Fibroblast of skin of back (primary cell): ENCODE measurements around the gene HIBADH.
"Not testable (repeated sequence)": the region's sequence is repeated elsewhere in the genome, so short reads cannot be mapped to it uniquely, and the experiment has no call there.

Experiments used
- DNase-seq: peaks from one replicate; pipeline ENCODE4 v3.0.0-alpha.2; 2013

The HIBADH gene

GRCh38 chr7:27595009-27595408 lies 67.7 kb downstream of the HIBADH start:
- DNase-seq: no peak

DNA sequence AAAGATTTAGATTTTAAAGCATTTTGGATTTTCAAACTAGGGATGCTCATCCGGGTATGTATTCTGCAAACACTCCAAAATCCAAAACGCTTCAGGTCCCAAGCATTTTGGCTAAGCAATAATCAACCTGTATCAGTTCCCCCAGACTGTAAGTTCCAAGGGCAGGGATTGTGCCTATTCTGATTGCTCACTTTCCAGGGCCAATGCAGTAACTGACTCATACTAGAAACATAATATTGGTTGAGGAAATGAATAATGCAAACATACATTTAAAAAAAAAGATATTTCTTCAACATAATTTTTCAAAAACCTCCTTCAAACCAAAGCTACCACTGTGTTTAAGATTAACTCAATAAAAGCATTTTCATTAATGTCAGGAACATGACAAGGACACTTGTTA lies 69.5 kb downstream of the HIBADH start:
- peak; percentile 37 for DNase-seq

- no peak for DNase-seq
Measured at GRCh38 chr7:27590416-27590815, 72.3 kb downstream of the HIBADH start.

DNA sequence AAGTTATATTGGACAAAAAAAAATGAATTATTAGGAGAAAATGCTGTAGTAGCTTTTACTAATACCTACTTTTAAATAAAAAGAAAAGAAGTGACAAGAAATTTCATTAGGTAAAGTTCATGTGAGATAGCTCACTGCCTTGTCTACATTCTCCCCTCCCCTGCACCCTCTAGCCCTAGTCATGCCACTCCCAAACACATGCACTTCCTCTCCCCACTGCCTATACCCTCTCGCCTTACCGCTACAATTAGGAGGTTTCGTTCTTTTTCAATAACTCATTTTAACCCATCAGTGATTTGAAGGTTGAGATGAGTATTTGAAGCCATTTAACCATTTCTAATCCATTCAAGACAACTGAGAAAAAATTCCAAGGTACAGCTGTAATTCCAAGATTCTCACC lies 75.3 kb downstream of the HIBADH start:
- no peak for DNase-seq

- DNase-seq: no peak
Measured at GRCh38 chr7:27586825-27587224, 75.9 kb downstream of the HIBADH start.

- peak; percentile 14 for DNase-seq
Measured at GRCh38 chr7:27585781-27586447, 76.8 kb downstream of the HIBADH start.

- no peak for DNase-seq
Measured at GRCh38 chr7:27581906-27582305, 80.8 kb downstream of the HIBADH start.

DNA sequence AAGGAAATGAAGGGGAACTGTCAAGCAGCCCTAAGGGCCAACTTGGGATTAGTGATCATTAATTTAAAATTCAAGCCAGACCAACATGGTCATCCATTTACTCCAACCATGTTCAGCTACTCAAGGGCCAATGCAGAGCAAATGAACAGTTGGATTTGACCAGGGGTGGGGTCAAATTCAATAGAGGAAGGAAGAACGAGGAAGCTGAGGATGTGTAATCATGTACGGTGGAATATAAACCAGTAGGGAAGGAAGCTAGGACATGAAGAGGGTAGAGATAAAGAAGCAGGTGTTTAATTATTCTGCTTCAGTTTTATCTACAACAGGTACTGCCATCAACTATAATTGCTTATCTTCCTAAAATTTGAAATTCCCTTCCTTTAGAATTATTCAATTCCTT lies 81.6 kb downstream of the HIBADH start:
- no peak for DNase-seq

GRCh38 chr7:27579565-27579964 lies 83.1 kb downstream of the HIBADH start:
- no peak for DNase-seq

GRCh38 chr7:27578169-27578568 lies 84.5 kb downstream of the HIBADH start:
- DNase-seq: not testable (repeated sequence)

DNA sequence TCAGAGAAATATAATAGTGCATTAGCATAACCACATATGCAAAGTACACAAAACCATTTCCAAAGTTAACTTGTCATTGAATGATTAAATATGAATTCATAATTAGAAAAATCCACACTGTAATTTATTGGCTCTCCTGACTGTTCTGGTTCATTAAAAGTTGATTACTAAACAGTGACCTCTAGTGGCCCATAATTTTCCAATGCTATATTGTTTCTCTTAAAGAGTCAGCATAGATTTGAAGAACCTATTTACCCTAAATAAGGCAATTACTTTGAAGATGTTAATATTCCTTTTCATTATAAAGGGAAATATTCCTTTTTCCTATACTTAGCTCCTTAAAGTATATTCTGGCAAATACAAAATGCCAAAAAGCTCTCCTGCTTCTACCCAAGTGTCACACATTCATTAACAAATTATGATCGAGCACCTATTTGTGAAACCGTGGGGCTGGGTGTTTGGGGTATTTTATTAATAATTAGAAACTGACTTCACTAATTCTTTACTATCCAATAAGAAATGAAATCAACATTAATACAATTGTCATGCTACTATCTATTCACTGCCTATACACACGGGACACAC lies 86.2 kb downstream of the HIBADH start:
- DNase-seq: peak; percentile 43

DNA sequence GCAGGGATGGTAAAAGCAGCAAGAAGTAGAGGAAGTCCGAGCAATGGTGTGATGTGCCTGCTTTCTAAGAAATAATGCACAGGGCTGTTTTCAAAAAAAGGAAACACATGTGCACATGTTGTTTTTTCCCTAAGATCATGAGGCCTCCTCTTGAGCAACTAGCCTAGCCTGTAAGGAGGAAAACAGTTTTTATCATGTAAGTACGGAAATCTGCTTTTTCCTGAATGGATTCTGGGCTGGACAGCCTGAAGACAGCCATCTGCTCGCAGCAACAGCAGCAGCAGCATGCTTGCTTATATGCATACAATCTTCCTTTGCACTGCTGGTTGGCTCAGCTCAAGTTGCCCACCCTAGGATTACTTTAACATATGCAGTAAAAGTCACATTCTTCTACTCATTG lies 87.1 kb downstream of the HIBADH start:
- no peak for DNase-seq

DNA sequence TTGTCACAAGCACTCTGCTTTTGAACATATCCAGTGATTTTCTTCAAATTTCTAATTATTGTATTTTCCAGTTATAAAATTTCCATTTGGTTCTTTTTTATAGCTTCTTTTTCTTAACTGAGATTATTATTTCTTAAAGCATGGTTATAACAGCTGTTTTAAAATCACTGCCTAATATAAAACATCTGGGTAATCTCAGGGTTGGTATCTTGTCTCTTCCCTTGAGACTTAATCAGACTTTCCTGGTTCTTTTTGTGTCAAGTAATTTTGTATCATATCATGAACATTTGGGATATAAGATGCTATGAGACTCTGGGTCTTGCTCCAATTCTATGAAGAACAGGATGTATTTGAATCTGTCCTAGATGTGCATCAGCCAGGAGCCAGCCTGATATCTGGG lies 93.6 kb downstream of the HIBADH start:
- no peak for DNase-seq

- no peak for DNase-seq
Measured at GRCh38 chr7:27567266-27567665, 95.4 kb downstream of the HIBADH start.

GRCh38 chr7:27564881-27565482 lies 97.7 kb downstream of the HIBADH start:
- DNase-seq: no peak

DNA sequence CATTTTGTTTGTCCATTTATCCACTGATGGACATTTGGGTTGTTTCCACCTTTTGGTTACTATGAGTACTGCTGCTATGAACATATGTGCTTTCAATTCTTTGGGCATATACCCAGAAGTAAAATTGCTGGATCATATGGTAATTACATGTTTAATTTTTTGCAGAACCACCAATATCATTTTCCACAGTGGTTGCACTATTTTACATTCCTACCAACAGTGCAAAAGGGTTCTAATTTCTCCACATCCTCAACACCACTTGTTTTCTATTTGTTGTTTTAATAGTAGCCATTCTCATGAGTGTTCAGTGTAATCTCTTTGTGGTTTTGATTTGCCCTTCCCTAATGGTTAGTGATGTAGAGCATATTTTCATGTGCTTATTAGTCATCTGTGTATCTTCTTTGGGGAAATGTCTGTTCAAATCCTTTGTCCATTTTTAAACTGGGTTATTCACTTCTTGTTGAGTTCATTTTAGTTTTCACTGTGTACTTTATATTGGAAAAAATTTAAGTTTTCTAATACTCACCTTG lies 101.9 kb downstream of the HIBADH start:
- peak; percentile 86 for DNase-seq

- no peak for DNase-seq
Measured at GRCh38 chr7:27555670-27556069, 107.0 kb downstream of the HIBADH start.

- no peak for DNase-seq
Measured at GRCh38 chr7:27554826-27555225, 107.9 kb downstream of the HIBADH start.

GRCh38 chr7:27553273-27553672 lies 109.4 kb downstream of the HIBADH start:
- no peak for DNase-seq

DNA sequence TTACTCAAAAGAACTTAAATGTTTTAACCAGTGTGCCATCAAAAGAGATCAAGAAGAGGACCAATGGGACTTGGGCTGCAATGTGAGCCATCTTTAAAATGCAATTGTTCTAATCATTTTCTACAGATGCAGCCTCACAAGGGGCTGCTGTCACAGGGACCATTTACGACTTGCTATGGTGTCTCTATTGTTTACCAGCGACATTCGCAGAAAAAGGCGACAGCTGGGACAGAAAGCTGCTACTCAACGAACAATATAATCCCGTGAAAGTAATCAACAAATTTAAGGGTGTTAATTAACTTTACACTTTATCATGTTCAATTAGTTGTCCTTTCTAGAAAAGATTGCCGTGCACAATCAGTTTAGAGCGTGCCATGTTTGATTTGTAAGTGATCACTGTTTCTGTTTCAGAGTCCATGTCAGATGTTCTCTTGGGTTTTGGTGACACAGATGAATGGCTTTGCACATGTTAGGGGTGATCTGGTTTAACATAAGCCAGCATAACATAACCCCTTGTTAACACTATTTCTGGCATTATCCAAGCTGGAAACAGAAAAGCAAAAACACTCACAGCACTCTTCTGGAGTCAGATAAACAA lies 110.8 kb downstream of the HIBADH start:
- no peak for DNase-seq

DNA sequence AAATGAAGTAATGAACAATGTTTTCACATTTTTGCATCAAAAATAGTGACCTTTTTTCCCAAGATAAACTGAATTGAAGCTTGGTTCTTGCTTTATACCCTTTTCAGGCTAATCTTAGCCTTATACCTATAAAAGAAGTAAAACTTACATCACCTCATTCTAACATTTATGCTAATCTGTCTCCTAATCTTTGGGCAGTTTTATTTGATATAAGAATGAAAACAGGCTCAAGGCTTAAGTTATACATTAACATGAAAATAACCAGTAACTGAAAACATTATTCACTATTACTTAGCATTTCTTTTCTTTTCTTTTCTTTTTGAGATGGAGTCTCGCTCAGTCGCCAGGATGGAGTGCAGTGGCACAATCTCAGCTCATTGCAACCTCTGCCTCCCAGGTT lies 113.1 kb downstream of the HIBADH start:
- no peak for DNase-seq

- no peak for DNase-seq
Measured at GRCh38 chr7:27548304-27548703, 114.4 kb downstream of the HIBADH start.

DNA sequence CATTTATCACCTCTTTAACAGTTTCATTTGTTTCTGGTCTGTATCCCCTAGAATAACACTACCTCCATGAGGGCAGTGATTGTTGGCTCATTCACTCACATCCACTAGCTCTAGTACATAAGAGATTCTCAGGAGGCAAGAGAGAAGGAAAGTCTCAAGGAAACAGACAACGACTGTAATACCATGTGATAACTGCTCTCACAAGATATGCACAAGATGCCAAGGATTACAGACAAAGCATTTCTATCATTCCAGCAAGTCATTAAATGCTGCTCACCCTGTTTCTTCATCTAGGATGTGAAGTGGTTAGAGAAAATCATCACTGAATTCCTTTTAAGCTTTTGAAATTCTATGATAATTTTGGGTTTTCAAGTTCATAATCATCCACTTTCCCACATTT lies 115.3 kb downstream of the HIBADH start:
- peak; percentile 62 for DNase-seq

DNA sequence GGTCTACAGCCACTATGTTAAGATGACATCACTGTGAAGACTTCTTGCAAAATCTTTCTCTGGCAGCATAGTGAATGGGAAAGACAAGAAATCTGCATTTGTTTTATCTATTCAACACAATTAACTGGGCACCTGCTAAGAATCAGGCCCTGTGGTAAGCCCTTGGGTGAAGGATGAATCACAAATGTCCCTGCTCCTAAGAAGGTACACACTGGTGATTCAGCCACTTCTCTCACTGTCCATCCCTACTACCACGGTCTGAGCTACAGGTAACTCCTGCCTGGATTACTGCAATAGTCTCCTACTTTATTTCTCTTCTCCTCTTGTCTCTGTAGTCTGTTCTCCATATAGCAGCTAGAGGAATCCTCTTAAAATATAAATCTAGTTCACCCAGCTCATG lies 116.1 kb downstream of the HIBADH start:
- DNase-seq: no peak
